CD4-positive, alpha-beta T cell treated with Interleukin-6 for 4 hours (primary cell): ENCODE results near the gene FBXO46.
"Not testable (repeated sequence)": the region's sequence is repeated elsewhere in the genome, so short reads cannot be mapped to it uniquely, and the experiment has no call there.

ENCODE experiments used
- DNase-seq: peaks from one replicate; pipeline ENCODE4 v3.0.0-alpha.2; 2020; ENCODE audit warnings: mixed read lengths

Gene FBXO46

DNA sequence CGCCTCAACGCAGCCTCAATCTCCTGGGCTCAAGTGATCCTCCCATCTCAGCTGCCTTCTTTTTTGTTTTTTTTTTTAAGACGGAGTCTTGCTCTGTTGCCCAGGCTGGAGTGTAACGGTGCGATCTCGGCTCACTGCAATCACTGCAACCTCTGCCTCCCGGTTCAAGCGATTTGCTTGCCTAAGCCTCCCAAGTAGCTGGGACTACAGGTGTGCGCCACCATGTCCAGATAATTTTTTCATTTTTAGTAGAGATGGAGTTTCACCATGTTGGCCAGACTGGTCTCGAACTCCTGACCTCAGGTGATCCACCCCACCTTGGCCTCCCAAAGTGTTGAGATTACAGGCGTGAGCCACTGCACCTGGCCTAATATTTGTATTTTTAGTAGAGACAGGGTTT, 10.6 kb downstream of the FBXO46 start:
- not testable (repeated sequence) for DNase-seq

GRCh38 chr19:45717983-45718650, 12.6 kb downstream of the FBXO46 start:
- no peak for DNase-seq

- peak; percentile 97 for DNase-seq
These were observed 13.3 kb downstream of the FBXO46 start for GRCh38 chr19:45717131-45717982.

- peak; percentile 32 for DNase-seq
These were observed 14.2 kb downstream of the FBXO46 start for GRCh38 chr19:45716359-45717130.

- no peak for DNase-seq
These were observed 15.6 kb downstream of the FBXO46 start for GRCh38 chr19:45715139-45715538.

GRCh38 chr19:45713141-45713540, 17.6 kb downstream of the FBXO46 start:
- DNase-seq: no peak

GRCh38 chr19:45712699-45713067, 18.0 kb downstream of the FBXO46 start:
- no peak for DNase-seq

- no peak for DNase-seq
These were observed 18.6 kb downstream of the FBXO46 start for GRCh38 chr19:45711851-45712698.

- no peak for DNase-seq
These were observed 20.2 kb downstream of the FBXO46 start for GRCh38 chr19:45710356-45711130.

DNA sequence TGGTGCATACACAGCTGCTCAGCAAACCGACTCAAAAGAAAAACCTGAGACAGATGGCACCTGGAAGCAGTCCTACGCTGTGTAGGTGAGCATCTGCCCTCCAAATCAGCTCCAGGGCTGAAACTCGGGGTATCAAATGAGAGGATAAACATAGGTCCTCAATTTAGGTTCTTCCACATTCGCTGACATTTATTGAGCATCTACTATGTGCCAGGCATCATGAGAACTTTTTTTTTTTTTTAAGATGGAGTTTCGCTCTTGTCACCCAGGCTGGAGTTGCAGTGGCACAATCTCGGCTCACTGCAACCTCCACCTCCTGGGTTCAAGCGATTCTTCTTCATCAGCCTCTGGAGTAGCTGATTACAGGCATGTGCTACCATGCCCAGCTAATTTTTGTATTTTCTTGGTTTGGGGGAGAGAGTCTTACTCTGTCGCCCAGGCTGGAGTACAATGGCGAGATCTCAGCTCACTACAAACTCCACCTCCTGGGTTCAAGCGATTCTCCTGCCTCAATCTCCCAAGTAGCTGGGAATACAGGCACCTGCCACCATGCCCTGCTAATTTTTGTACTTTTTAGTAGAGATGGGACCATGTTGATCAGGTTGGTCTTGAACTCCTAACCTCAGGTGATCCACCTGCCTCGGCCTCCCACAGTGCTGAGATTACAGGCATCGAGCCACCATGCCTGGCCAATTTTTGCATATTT, 24.8 kb downstream of the FBXO46 start:
- DNase-seq: no peak

- DNase-seq: no peak
These were observed 25.6 kb downstream of the FBXO46 start for GRCh38 chr19:45705115-45705514.

GRCh38 chr19:45701676-45702075, 29.0 kb downstream of the FBXO46 start:
- DNase-seq: no peak

- DNase-seq: peak; percentile 81
These were observed 37.4 kb downstream of the FBXO46 start for GRCh38 chr19:45693106-45693788.

GRCh38 chr19:45692187-45693105, 38.2 kb downstream of the FBXO46 start, which contains the start of gene QPCTL:
TSS of gene QPCTL (plus strand) at chr19:45692666. CDS start at chr19:45692704, 38 bp downstream.
- peak; percentile 98 for DNase-seq

DNA sequence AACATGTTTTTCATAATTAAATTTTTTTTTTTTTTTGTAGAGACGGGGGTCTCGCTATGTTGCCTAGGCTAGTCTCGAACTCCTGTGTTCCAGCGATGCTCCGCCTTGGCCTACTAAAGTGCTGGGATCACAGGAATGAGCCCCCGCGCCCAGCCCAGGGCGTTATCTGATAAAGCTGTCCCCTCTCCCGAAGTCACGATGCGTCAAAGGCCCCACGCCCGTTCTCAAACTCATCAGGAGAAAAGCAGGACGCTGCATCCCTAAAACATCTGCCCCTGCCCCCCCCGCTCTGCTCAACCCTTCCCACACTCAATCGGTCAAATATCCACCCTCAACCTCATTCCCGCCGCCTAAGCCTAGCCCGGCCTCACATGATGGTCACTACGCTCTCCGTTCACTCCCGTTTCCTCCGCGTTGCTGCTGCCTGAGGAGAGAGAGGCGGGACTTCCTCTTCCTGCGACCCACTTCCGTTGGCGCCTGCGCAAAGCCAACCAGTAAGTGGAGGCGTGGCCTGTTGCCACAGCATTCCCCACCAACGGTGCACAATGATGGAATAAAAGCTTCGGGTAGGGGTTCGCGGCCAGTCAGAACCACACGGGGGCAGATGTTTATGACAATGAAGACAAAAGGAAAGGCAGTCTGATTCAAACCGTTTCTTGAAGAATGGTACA, 39.0 kb downstream of the FBXO46 start, which contains the start of gene SNRPD2:
Gene SNRPD2 (minus strand): TSS at position 438 of the 671 bp plus-strand sequence. CDS start 65 bp downstream, at position 373.
- peak; percentile 92 for DNase-seq

- no peak for DNase-seq
These were observed 43.1 kb downstream of the FBXO46 start for GRCh38 chr19:45687599-45687998.

DNA sequence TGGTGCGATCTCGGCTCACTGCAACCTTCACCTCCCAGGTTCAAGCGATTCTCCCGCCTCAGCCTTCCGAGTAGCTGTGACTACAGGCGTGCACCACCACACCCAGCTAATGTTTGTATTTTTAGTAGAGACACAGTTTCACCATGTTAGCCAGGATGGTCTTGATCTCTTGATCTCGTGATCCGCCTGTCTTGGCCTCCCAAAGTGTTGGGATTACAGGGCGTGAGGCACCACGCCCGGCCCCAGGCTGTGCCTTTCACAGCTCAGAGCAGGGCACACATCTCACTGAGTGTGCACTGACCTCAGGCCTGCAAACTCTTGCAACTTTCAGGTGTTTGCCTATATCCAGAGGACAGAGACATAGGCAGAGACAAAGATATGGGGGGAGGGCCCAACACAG, 45.7 kb downstream of the FBXO46 start:
- not testable (repeated sequence) for DNase-seq

GRCh38 chr19:45682908-45683307, 47.8 kb downstream of the FBXO46 start:
- DNase-seq: no peak
